Fibroblast of skin of back (primary cell): ENCODE results near the gene NUF2. TPM values are rescaled to one million over a fixed set of nuclear protein-coding genes. Genes with fewer than 3 reads are reported as not detected.
"Not testable (repeated sequence)": the region's sequence is repeated elsewhere in the genome, so short reads cannot be mapped to it uniquely, and the experiment has no call there.

Experiments
- DNase-seq: peaks from one replicate; pipeline ENCODE4 v3.0.0-alpha.2; 2013
- polyA plus RNA-seq, 2 experiments: library from polyadenylated mRNA; unstranded; fragments of 120-200 nt; gene quantifications; one replicate each; pipeline ENCODE4 v1.2.1, GENCODE V29; 2013; ENCODE audit not compliant: insufficient read length in 2 of 2

The NUF2 gene
- 49.4 TPM for polyA plus RNA-seq (2013, experiment 1 of 2; ENCODE audit: insufficient read length)
- 7.7 TPM for polyA plus RNA-seq (2013, experiment 2 of 2; ENCODE audit: insufficient read length)

DNA sequence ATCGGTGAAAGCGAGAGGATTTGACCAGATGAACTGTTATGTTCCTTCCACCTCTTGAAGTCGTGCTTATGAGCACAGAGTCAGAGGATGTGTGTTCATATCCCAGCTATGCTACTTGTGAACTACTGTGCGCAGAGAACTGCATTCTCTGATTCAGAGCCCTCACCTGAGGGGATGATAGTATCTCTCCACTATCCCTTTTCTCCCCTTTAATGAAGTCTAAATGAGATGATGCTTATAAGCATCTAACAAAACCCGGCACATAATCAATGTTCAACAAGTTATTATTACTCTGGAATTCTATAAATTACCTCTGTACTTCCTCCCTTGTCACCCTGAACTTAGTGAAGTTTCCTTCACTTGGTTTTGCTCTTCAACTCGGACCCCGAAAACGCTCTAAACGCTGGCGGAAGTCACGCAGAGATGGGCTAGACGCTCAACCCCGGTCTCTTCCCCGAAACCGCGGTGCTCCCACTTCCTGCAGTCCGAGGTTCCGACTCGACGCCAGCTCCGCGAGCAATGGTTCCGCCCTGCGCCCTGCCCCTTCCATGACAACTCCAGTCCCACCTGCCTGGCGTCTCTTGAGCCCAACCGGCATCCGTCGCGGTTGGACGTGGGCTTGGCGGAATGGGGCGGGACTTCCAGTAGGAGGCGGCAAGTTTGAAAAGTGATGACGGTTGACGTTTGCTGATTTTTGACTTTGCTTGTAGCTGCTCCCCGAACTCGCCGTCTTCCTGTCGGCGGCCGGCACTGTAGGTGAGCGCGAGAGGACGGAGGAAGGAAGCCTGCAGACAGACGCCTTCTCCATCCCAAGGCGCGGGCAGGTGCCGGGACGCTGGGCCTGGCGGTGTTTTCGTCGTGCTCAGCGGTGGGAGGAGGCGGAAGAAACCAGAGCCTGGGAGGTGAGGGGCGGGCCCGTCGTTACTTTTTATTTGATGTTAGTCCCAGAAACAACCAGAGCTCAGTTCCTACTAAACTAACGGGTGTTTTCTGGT lies at the start of gene NUF2:
TSS of gene NUF2 (plus strand) at position 644 of the 995 bp plus-strand sequence. CDS start 4,098 bp downstream, outside the sequence.
- DNase-seq, result peak; percentile 99

DNA sequence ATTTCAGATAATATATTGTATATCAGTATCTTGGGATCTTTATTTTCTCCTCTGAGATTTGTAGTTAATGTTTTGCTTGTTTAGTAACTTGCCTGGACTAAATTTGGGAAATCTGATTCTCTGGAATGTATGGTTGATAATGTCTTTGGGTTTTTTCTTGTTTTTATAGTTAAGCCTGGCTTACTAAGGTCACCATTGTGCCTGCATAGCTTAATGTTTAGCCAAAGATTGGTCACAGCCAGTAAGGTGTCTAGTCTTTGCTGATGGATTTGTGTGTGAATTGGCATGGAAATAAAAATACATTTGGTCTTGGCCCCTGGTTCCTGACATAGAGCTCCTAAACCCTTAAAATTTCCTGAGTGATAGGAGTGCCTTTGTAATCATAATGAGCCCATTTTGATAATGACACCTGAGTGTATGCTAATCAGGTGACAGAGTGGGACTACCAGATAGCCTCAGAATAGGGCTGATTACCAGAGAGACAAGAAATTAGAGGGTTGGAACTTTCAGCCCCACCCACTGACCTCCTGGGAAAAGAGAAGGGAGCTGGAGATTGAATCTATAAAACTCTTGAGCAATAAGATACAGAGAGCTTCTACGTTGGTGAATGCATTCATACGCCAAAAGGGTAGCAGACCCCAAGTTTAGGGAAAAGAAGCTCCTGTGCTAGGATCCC lies 47.9 kb upstream of the NUF2 start:
- peak; percentile 6 for DNase-seq

DNA sequence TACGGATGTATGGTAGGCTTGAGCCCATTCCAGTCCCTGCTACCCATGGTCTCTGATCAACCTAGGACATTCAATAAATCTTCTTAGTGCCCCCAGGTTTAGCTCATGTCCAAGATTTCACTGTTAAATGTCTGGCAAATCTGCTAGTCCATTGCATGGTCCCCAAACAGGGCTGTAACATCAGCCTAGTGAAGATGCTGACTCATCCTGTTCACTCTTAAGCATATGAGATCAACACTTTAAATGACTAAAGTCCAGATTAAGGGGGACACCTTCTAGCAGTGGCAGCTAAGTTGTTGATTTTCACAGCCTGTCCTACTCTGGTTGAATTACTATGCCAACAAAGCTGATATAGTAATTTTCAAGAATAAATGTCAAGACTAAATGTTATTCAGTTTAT lies 46.5 kb upstream of the NUF2 start:
- peak; percentile 30 for DNase-seq

DNA sequence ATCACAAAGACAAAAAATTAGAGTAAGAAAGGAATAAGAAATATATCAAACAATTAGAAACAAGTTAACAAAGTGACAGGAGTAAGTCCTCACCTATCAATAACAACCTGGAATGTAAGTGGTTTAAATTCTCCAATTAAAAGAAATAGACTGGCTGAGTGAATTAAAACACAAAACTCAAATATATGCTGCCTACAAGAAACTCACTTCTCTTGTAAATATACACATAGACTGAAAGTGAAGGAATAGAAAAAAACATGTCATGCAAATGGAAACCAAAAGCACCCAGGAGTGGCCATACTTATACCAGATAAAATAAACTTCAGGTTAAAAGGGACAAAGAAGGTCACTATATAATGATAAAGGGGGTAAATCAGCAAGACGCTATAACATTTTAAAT lies 43.2 kb upstream of the NUF2 start:
- DNase-seq, result no peak

DNA sequence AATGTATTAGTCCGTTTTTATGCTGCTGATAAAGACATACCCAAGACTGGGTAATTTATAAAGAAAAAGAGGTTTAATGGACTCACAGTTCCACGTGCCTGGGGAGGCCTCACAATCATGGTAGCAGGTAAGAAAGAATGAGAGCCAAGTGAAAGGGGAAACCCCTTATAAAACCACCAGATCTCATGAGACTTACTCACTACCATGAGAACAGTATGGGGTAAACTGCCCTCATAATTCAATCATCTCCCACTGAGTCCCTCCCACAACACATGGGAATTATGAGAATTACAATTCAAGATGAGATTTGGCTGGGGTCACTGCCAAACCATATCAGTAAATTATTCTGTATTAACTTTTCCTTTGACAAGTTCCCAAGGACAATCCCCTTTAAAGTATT lies 36.9 kb upstream of the NUF2 start:
- DNase-seq, result not testable (repeated sequence)

DNA sequence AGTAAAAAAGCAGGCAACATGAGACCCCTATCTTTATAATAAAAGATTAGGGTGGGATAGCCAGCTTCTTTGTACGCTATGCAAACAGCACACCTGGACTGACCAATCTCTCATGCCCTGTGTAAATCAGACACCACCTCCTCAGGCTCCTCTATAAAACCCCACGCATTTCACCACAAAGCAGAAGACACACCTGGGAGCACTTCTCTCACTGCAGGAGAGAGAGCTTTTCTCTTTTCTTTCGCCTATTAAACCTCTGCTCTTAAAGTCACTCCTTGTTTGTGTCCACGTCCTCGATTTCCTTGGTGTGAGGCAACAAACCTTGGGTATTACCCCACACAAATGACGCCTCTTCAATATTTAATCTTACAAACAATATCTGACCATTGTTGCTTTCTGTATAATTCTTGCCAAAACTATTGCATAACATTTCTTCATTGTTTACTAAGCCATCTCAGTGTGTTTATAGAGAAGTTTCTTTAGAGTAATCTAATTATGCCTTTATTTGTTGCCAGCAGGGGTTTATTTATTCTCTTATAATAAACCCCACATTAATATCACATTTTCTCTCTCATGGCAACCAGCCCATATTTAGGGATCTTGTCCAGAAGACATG lies 31.6 kb upstream of the NUF2 start:
- DNase-seq, result no peak

DNA sequence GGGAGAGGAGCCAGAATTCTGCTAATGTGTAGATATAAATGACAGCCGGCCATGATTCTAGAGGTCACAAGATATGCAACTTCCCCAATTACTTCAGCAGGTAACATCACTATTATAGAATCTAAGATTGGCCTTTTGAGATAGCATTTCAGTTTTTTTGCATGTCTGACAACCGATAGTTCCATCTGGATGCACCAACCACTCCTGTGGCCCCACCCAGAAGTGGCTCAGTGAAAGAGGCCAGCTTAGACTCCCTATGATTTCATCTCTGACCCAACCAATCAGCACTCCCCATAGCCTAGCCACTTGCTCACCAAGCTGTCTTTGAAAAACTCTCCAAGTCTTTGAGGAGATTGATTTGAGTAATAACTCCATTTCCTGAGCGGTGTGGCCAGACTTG lies 30.3 kb upstream of the NUF2 start:
- no peak for DNase-seq

DNA sequence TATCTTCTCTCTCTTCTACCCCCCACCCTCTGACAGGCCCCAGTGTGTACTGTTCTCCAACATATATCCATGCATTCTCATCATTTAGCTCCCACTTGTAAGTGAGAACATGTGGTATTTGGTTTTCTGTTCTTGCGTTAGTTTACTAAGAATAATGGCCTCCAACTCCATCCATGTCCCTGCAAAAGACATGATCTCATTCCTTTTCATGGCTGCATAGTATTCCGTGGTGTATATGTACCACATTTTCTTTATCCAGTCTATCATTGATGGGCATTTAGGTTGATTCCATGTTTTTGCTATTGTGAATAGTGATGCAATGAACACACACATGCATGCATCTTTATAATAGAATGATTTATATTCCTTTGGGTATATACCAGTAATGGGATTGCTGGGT lies 29.6 kb upstream of the NUF2 start:
- not testable (repeated sequence) for DNase-seq

DNA sequence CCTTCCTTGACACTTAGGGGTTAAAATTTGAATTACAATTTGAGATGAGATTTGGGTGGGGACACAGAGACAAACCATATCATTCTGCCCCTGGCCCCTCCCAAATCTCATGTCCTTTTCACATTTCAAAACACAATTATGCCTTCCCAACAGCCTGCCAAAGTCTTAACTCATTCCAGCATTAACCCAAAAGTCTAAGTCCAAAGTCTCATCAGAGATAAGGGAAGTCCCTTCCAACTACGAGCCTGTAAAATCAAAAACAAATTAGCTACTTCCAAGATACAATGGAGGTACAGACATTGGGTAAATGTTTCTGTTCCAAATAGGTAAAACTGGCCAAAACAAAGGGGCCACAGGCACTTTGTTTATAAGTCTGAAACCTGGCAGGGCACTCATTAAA lies 28.3 kb upstream of the NUF2 start:
- DNase-seq, result not testable (repeated sequence)

DNA sequence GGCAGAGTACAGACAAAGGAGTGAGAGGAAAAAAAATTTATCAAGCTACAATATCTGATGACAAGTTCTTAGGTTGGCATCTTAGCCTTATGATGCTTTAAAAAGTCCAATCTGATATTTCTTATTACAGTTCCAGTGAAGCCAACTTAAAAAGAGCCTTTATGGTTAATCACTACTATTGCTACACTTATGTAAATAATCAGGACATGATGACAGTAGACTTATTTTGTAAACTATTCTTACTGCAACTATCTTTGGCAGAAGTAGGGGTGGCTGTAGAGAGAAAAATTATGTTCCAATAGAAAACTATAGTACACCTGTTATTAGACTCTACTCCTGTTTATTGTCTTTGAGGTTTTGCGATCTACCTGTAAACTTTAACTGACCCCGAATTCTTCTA lies 25.8 kb upstream of the NUF2 start:
- DNase-seq, result no peak

DNA sequence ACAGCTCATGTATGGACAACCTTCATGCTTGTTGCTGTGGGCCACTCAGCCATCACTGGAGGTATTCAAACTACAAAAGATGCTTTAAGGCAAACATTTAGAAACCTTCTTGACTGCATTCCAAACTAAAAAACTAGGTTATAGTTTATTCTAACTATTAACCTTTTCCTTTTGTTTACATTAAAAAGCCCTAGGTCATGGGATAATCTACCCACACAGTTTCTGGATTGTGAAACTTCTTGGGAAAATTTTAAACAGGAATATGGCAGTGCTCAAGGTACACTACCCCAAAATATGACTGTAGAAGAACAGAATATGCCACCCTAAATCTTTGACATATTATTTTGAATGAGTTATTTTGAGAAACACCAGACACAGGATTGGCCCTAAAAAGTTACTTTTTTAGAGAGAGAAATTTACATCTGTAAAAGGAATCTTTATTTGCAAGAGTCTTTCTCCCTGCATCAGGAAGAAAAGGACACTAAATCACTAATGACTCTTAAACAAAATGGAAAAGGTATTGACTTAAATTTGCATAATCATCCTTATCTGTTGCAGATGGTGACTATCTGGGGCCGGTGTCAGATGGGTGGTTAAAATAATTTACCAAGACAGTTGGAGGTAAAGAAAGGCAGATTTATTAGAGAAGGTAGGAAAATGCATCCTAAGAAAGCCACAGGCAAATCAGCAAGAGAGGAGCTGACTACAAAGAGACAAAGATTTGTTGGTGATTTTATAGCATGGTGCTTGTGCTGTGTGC lies 25.1 kb upstream of the NUF2 start:
- no peak for DNase-seq

DNA sequence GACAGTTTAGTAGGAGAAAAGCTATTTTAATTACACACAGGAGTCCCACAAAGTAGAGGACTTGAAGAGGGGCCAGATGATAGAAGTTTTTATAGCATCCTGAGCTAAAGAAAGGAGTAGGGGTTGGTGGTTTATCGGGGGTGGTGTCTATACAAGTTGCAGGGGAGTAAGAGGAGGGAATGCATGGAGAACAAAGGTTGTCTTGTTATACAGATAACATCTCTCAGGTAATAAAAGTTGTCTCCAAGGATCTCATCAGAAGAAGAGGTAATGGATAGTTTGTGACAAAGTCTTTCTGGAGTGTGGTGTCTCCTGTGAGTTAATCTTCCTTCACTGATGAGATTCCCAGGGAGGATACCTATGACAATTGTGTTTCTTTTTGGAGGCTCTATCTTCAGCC lies 23.4 kb upstream of the NUF2 start:
- DNase-seq, result no peak

DNA sequence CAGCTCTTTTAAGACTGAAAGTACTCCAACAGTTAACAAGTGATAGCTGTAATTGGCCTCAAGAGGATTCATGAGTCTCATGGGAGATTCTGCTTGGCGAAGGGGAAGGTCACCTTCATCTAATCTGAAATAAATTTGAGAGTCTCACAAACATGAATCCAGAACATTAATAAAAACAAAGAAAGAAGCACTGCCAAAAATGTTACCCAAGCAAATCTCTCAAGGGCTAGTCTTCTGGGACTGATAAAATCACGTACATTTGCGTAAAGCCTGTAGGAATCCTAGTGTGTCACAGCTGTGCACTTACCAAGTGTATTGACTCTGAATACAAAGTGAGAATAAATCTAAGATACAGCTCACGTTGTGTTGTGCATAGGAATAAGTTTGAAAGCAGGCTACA lies 21.2 kb upstream of the NUF2 start:
- no peak for DNase-seq

DNA sequence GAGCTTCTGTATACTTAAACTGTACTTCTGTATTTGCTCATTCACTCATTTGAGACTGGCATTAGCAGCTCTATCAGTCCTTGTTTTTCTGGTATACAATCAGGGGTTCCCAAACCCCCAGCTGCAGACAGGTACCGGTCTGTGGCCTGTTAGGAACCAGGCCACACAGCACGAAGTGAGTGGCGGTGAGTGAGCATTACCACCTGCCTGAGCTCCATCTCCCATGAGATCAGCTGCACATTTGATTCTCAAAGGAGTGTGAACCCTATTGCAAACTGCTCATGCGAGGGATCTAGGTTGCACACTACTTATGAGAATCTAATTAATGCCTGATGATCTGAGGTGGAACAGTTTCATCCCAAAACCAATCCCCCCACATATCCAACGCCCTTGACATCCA lies 18.2 kb upstream of the NUF2 start:
- DNase-seq, result no peak

DNA sequence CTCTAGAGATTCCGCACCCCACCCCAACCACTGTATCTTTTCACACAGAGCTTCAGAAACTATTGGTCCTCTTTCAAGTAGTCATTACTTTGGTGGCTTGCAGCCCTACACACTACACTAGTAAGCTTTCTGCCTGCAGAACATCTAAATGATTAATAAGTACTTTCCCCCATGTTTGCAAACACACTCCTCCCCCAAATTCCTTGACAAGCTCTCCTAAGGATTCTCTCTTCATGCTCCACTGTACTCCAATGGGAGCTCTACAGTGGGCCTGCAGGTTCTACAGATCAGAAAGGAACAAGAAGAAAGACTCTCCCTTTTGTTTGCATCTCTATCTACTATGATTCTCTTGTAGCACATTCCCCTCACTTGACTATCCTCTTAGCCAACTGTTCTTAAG lies 16.3 kb upstream of the NUF2 start:
- DNase-seq, result no peak

DNA sequence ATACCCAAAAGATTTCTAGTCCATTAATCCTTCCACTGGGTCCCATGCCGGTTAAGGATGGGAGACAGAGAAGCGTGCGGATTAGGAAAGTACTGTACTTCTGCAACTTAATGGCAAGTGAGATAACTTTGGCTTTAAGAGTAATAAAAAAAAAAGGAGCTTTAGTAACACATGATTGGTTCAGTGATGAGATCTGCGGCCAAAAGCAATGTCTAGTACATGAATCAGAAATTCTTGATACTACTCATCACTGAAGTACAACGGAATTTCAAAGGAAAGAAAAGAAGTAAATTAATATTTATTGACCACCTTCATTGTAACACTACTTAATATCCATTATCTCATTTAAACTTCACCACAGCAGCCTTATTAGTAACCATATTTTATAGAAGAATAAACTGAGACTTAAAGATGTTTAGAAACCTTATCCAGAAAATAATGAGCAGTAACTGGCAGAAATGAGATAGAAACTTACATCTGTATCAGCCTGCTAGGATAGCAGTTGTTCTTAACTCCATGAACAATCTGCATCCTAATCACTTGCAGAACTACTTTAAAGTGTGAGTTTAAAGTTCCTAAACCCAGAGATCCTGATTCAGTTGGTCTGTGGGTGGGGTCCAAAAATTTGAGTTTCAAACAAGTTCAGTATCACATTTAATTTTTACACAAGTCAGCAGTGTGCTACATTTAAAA lies 14.1 kb upstream of the NUF2 start:
- peak; percentile 86 for DNase-seq

DNA sequence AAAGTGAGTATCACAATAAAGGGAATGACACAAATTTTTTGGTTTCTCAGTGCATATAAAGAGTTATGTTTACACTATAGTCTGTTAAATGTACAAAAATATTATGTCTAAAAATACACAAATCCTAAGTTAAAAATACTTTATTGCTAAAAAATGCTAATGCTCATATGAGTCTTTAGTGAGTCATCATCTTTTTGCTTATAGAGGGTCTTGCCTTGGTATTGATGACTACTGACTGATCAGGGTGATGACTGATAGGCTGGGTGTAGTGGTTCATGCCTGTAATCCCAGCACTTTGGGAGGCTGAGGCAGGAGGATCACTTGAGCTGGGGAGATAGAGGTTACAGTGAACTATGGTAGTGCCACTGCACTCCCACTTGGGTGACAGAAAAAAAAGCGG lies 12.9 kb upstream of the NUF2 start:
- DNase-seq, result peak; percentile 77

DNA sequence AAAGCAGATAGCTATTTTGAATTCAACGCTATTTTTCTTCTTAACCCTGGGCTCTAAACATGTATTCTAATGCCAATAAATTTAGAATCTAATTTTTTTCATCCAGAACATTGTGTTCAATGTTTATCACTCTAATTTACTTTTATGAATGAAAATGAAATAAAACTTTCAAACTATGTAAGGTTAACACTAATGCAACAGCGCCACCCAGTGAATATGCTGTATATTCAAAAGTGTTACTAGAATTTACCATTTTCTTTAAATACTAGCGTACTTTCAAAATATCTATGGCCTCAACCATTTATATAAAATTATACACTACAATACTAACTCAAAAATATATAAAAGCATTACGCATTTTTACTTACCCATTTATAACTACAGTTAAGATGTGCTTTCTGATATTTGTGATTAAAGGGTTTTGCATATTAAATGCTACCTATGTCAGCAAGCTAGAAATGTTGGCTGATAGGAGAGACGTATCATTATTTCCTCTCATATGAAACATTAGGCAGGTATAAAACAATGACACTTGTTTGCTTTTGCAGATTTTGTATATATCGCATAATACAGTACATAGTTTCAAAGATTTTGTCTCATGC lies 5.9 kb upstream of the NUF2 start:
- peak; percentile 49 for DNase-seq

DNA sequence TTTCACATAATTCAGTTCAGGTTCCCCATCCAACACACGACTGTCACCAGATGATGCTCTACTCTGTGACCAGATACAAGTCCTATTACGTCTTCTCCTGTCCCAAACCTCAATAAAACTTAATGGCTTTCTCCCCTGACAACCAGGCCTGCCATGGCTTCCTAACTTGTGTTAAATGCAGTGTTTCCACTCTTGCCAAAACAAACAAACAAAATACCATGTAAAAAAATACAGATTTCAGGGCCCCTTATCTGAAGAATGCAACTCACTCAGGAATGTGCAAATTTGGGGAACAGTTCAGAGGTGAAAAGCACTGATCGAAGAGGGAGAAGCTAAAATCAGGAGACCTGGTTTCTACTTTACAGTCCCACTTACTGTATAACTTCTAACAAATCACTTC lies 863 bp upstream of the NUF2 start:
- DNase-seq, result peak; percentile 7

DNA sequence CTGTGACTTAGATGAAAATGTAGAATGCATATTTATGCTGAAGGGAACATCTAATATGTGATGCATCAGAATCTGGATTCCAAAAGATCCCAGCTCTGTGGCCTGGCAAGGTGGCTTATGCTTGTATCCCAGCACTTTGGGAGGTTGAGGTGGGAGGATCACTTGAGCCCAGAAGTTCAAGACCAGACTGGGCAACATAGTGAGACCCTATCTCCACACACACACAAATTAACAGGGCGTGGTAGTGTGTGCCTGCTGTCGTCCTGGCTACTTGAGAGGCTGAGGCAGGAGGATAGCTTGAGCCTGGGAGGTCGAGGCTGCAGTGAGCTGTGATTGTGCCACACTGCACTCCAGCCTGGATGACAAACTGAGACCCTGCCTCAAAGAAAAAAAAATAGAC lies 1.6 kb downstream of the NUF2 start:
- DNase-seq, result not testable (repeated sequence)

DNA sequence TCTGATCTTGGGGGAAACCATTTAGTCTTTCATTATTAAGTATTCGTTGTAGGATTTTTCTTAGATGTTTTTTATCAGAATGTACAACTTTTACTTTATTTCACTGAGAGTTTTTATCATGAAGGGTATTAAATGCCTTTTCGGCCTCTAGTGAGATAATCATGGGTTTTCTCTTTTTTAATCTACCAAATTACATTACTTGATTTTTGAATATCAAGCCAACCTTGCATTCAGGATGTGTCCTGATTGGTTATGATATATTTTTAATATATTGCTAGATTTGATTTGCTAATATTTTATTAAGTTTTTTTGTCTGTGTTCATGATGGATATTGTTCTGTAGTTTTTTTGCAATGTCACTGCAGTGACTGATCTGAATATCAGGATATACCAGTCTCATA lies 9.4 kb downstream of the NUF2 start:
- DNase-seq, result no peak
